ENCODE results near the gene LATS1.

LATS1 gene

GRCh38 chr6:149660028-149660427, 57.9 kb downstream of the LATS1 start:
- no peak for DNase-seq (ENCODE audit: low spot score)

GRCh38 chr6:149657441-149657840, 60.5 kb downstream of the LATS1 start:
- DNase-seq (ENCODE audit: low spot score) = no peak

- DNase-seq (ENCODE audit: low spot score) = peak; percentile 16
These were observed 66.8 kb downstream of the LATS1 start for GRCh38 chr6:149651056-149651455.

GRCh38 chr6:149648148-149649145, 69.5 kb downstream of the LATS1 start, which contains the start of gene KATNA1:
KATNA1 (minus strand) TSS chr6:149648714; CDS start chr6:149638547, 10,167 bp downstream.
- DNase-seq (ENCODE audit: low spot score) = peak; percentile 97

GRCh38 chr6:149646599-149646998, 71.3 kb downstream of the LATS1 start:
- DNase-seq (ENCODE audit: low spot score) = no peak

- no peak for DNase-seq (ENCODE audit: low spot score)
These were observed 74.9 kb downstream of the LATS1 start for GRCh38 chr6:149642829-149643580.

GRCh38 chr6:149636124-149636523, 81.8 kb downstream of the LATS1 start:
- no peak for DNase-seq (ENCODE audit: low spot score)

GRCh38 chr6:149634315-149634714, 83.6 kb downstream of the LATS1 start:
- no peak for DNase-seq (ENCODE audit: low spot score)

- no peak for DNase-seq (ENCODE audit: low spot score)
These were observed 88.9 kb downstream of the LATS1 start for GRCh38 chr6:149628875-149629510.

- no peak for DNase-seq (ENCODE audit: low spot score)
These were observed 90.2 kb downstream of the LATS1 start for GRCh38 chr6:149627672-149628071.

GRCh38 chr6:149615805-149616204, 102.1 kb downstream of the LATS1 start:
- no peak for DNase-seq (ENCODE audit: low spot score)

GRCh38 chr6:149614337-149614736, 103.6 kb downstream of the LATS1 start:
- no peak for DNase-seq (ENCODE audit: low spot score)

GRCh38 chr6:149608381-149608982, 109.4 kb downstream of the LATS1 start:
- DNase-seq (ENCODE audit: low spot score) = no peak

Data from germinal center (tissue), 1 donor.